GM12878 (cell line): Measurements from ENCODE around the gene PITPNB. TPM values are rescaled to one million over a fixed set of nuclear protein-coding genes. Genes with fewer than 3 reads are reported as not detected.
A peak's percentile ranks its signal among the peaks of the same experiment; 100 is the strongest.

Experiments used
- ATF7 ChIP-seq: fragments of 450-650 bp; IDR thresholded peaks from 2 replicates; pipeline ENCODE4 v1.6.1; 2016; ENCODE audit warnings: low read depth, mild to moderate bottlenecking
- IKZF2 ChIP-seq, 2 experiments: fragments of 450-650 bp; IDR thresholded peaks; 2 replicates each; pipeline ENCODE4 v1.6.1; 2017; ENCODE audit warnings: mild to moderate bottlenecking in 2 of 2, moderate library complexity in 2 of 2
- JUND ChIP-seq: IDR thresholded peaks from 2 replicates; pipeline ENCODE4 v1.6.1; 2012; ENCODE audit warnings: low read depth, mild to moderate bottlenecking, low read length, improper control_type of control experiment, moderate library complexity
- MEF2B ChIP-seq: fragments of 450-650 bp; IDR thresholded peaks from 2 replicates; pipeline ENCODE4 v1.6.1; 2018; ENCODE audit warnings: mild to moderate bottlenecking, moderate library complexity; ENCODE audit not compliant: partially characterized antibody, poor library complexity, severe bottlenecking
- MLLT1 ChIP-seq: fragments of 450-650 bp; IDR thresholded peaks from 2 replicates; pipeline ENCODE4 v1.6.1; 2016; ENCODE audit warnings: mild to moderate bottlenecking
- MXI1 ChIP-seq: fragments of 150-350 bp; IDR thresholded peaks from 2 replicates; pipeline ENCODE4 v1.6.1; 2011; ENCODE audit warnings: low read depth, mild to moderate bottlenecking, inconsistent platforms, low read length, improper control_type of control experiment
- NBN ChIP-seq: fragments of 450-650 bp; IDR thresholded peaks from 2 replicates; pipeline ENCODE4 v1.6.1; 2016
- NR2F1 ChIP-seq: fragments of 450-650 bp; conservative IDR thresholded peaks from 2 replicates; pipeline ENCODE4 v1.6.1; 2017; ENCODE audit warnings: mild to moderate bottlenecking
- POLR2AphosphoS5 ChIP-seq: IDR thresholded peaks from 2 replicates; pipeline ENCODE4 v1.6.1; 2011; ENCODE audit warnings: mild to moderate bottlenecking, low read length, inconsistent platforms
- SKIL ChIP-seq: fragments of 450-650 bp; IDR thresholded peaks from 2 replicates; pipeline ENCODE4 v1.6.1; 2017; ENCODE audit warnings: mild to moderate bottlenecking, low read depth, inconsistent platforms; ENCODE audit not compliant: poor library complexity, severe bottlenecking
- SREBF2 ChIP-seq: IDR thresholded peaks from 2 replicates; pipeline ENCODE4 v1.6.1; 2012; ENCODE audit warnings: mild to moderate bottlenecking, low read length
- TAF1 ChIP-seq: IDR thresholded peaks from 2 replicates; pipeline ENCODE4 v1.6.1; 2011; ENCODE audit warnings: mild to moderate bottlenecking, low read depth, low read length, borderline replicate concordance
- TARDBP ChIP-seq: IDR thresholded peaks from 2 replicates; pipeline ENCODE4 v1.6.1; 2016; ENCODE audit warnings: borderline replicate concordance
- ZBTB33 ChIP-seq: fragments of 450-650 bp; IDR thresholded peaks from 2 replicates; pipeline ENCODE4 v1.6.1; 2017; ENCODE audit warnings: mild to moderate bottlenecking
- ZBTB4 ChIP-seq: fragments of 450-650 bp; formaldehyde crosslinking; IDR thresholded peaks from 2 replicates; pipeline ENCODE4 v1.4.0; 2022; ENCODE audit warnings: mild to moderate bottlenecking, moderate library complexity
- ZBTB40 ChIP-seq: fragments of 450-650 bp; IDR thresholded peaks from 2 replicates; pipeline ENCODE4 v1.6.1; 2016; ENCODE audit warnings: mild to moderate bottlenecking, moderate library complexity, borderline replicate concordance
- ZNF274 ChIP-seq: IDR thresholded peaks from one replicate; pipeline ENCODE4 v1.8.0; 2011; ENCODE audit not compliant: insufficient read length, insufficient read depth
- polyA plus RNA-seq, 11 experiments: library from polyadenylated mRNA; depleted of rRNA in 4 of 11; unstranded in 6 of 11; stranded (reverse) in 5 of 11; fragments of >200 nt; fragmentation: Nextera tagmentation in 4 of 11; fragmentation: Illumina TruSeq in 1 of 11; extraction: Ambion mirVana in 4 of 11; extraction: Trizol in 1 of 11; gene quantifications; 1 replicate in 1 of 11; 2 replicates in 10 of 11; pipeline versions ENCODE4 v1.2.1 to v1.2.3, GENCODE V29; 2011 to 2016; ENCODE audit warnings: inconsistent platforms in 2 of 11, missing spikeins in 2 of 11, low read depth in 1 of 11
- total RNA-seq, 4 experiments: library from RNA; depleted of rRNA in 3 of 4; stranded (reverse); fragments of >200 nt in 3 of 4; fragmentation: Illumina TruSeq in 1 of 4; extraction: Trizol in 1 of 4; gene quantifications; 2 replicates each; pipeline versions ENCODE4 v1.2.1 to v1.2.3, GENCODE V29; 2013 to 2021

The PITPNB gene
- total and polyA plus RNA-seq, 10 of the 15 experiments (the other 5 are each of a cell fraction or from before 2014, with no cell fraction given): 19.7 to 116 (median 64.9) TPM

GRCh38 chr22:27903805-27904473, 15.1 kb downstream of the PITPNB start (continued):
- no peak for TF ChIP-seq POLR2AphosphoS5
- peak; percentile 90 for TF ChIP-seq ATF7
- peak; percentile 85 to 88 for TF ChIP-seq IKZF2 (IDR thresholded peaks at IDR 0.05)
- TF ChIP-seq ZNF274: no peak
- TF ChIP-seq MXI1: no peak
- no peak for TF ChIP-seq TAF1
- no peak for TF ChIP-seq TARDBP
- no peak for TF ChIP-seq JUND
- no peak for TF ChIP-seq ZBTB33
- peak; percentile 54 for TF ChIP-seq SKIL
- peak; percentile 52; the same call in 1 of the 2 replicates for TF ChIP-seq MLLT1
- peak; percentile 84; the same call in 1 of the 2 replicates for TF ChIP-seq NBN
- TF ChIP-seq SREBF2: no peak
- peak; percentile 58; the same call in 1 of the 2 replicates for TF ChIP-seq NR2F1
- peak; percentile 20; the same call in 1 of the 2 replicates for TF ChIP-seq ZBTB40
- peak; percentile 36 for TF ChIP-seq MEF2B
- no peak for TF ChIP-seq ZBTB4 (CRISPR knock-in tag)
